HCT116 (cell line): Measurements from ENCODE around the gene WFDC10A. TPM values are rescaled to one million over a fixed set of nuclear protein-coding genes. Genes with fewer than 3 reads are reported as not detected.

Experiments
- ATAC-seq: fragments of 200-7000 bp; cut with Tn5 transposase; 2 replicates; pipeline ENCODE4 v1.9.1; 2020; ENCODE audit warnings: mild to moderate bottlenecking, moderate library complexity
- Bru-seq: library from RNA; stranded (reverse); fragments of 400-500 nt; gene quantifications from one replicate; lab custom pipeline; 2021; lab: Mats Ljungman, UMichigan
- BruChase-seq, 2 experiments: library from RNA; stranded (reverse); fragments of 400-500 nt; gene quantifications; one replicate each; lab custom pipeline; 2021; lab: Mats Ljungman, UMichigan
- BruUV-seq: library from RNA; stranded (reverse); fragments of 400-500 nt; replicated peaks from 2 replicates; lab custom pipeline; 2021; lab: Mats Ljungman, UMichigan
- CTCF ChIA-PET: fragments of 300-600 bp; sonication (Branson Sonifier 250); formaldehyde crosslinking; loops from one replicate; lab custom pipeline; 2021; ENCODE audit warnings: antibody characterized with exemption; lab: Charles Lee
- POLR2A ChIA-PET: fragments of 300-600, 350-600 bp; sonication (Branson Sonifier 250); formaldehyde crosslinking; loops from one replicate; lab custom pipeline; 2021; ENCODE audit warnings: antibody characterized with exemption; lab: Charles Lee
- RAD21 ChIA-PET, 2 experiments: fragments of 300-600 bp; sonication (Branson Sonifier 250); formaldehyde crosslinking; loops; one replicate each; lab custom pipeline; 2023; ENCODE audit warnings: low total read pairs in 2 of 2; ENCODE audit not compliant: uncharacterized antibody in 2 of 2, unreplicated experiment in 2 of 2, low non-redundant PET in 1 of 2; lab: Charles Lee
- DNase-seq: peaks from one replicate; pipeline ENCODE4 v3.0.0-alpha.2; 2010; ENCODE audit warnings: low read depth, low spot score
- H2AFZ ChIP-seq: fragments of 200-600 bp; shearing (Covaris generic), sonication (generic); 2 replicates; pipeline ENCODE4 v1.6.1; 2017; ENCODE audit warnings: low read depth, mixed run types, mixed read lengths, antibody characterized with exemption, low read length; ENCODE audit not compliant: poor library complexity, severe bottlenecking
- H3K27ac ChIP-seq: 2 replicates; pipeline ENCODE4 v1.5.1; 2012; ENCODE audit warnings: low read depth, low read length
- H3K27me3 ChIP-seq: fragments of 200-600 bp; sonication (generic); 2 replicates; pipeline ENCODE4 v1.6.1; 2016; ENCODE audit warnings: mixed run types, low read length, mixed read lengths; ENCODE audit not compliant: insufficient read depth
- H3K36me3 ChIP-seq, 2 experiments: fragments of 200-500 bp in 1 of 2; fragments of 200-600 bp in 1 of 2; sonication (Bioruptor generic) in 1 of 2; sonication (generic) in 1 of 2; 2 replicates each; pipeline versions ENCODE4 v1.5.1 to v1.6.1; 2014 to 2016; ENCODE audit warnings: low read length in 2 of 2, inconsistent platforms in 1 of 2, mixed read lengths in 1 of 2, mixed run types in 1 of 2; ENCODE audit not compliant: insufficient read depth in 2 of 2, control insufficient read depth in 1 of 2
- H3K4me1 ChIP-seq, 2 experiments: fragments of 200-600 bp in 1 of 2; sonication (generic) in 1 of 2; 2 replicates each; pipeline versions ENCODE4 v1.5.1 to v1.6.1; 2012 to 2017; ENCODE audit warnings: low read length in 2 of 2, inconsistent platforms in 1 of 2, mild to moderate bottlenecking in 1 of 2, mixed read lengths in 1 of 2, mixed run types in 1 of 2, moderate library complexity in 1 of 2; ENCODE audit not compliant: insufficient read depth in 2 of 2, control insufficient read depth in 1 of 2
- H3K4me2 ChIP-seq: fragments of 200-600 bp; sonication (generic); 2 replicates; pipeline ENCODE4 v1.6.1; 2017; ENCODE audit warnings: mixed run types, low read length, mixed read lengths
- H3K4me3 ChIP-seq, 2 experiments: fragments of 200-600 bp in 1 of 2; sonication (generic) in 1 of 2; replicated peaks in 1 of 2; 2 replicates each; pipeline ENCODE4 v1.5.1; 2011 to 2016; ENCODE audit warnings: low read length in 2 of 2, control low read depth in 1 of 2, low read depth in 1 of 2, mild to moderate bottlenecking in 1 of 2, mixed read lengths in 1 of 2, mixed run types in 1 of 2
- H3K79me2 ChIP-seq: fragments of 200-600 bp; sonication (generic); 2 replicates; pipeline ENCODE4 v1.6.1; 2017; ENCODE audit warnings: mild to moderate bottlenecking, mixed run types, low read length, moderate library complexity, mixed read lengths; ENCODE audit not compliant: insufficient read depth
- H3K9ac ChIP-seq: fragments of 200-600 bp; sonication (generic); 2 replicates; pipeline ENCODE4 v1.6.1; 2016; ENCODE audit warnings: low read length, mixed read lengths
- H3K9me2 ChIP-seq: fragments of 200-600 bp; sonication (generic), shearing (Covaris generic); 2 replicates; pipeline ENCODE4 v1.6.1; 2017; ENCODE audit warnings: mixed run types, mild to moderate bottlenecking, moderate library complexity; ENCODE audit not compliant: insufficient read depth
- H3K9me3 ChIP-seq, 2 experiments: fragments of 200-500 bp in 1 of 2; fragments of 200-600 bp in 1 of 2; sonication (Bioruptor generic) in 1 of 2; sonication (generic) in 1 of 2; 2 replicates each; pipeline ENCODE4 v1.6.1; 2014 to 2017; ENCODE audit warnings: low read length in 2 of 2, mixed read lengths in 2 of 2, inconsistent platforms in 1 of 2, low read depth in 1 of 2, mild to moderate bottlenecking in 1 of 2, mixed run types in 1 of 2, moderate library complexity in 1 of 2; ENCODE audit not compliant: control insufficient read depth in 1 of 2, insufficient read depth in 1 of 2
- H4K20me1 ChIP-seq: fragments of 200-600 bp; sonication (generic), shearing (Covaris generic); 2 replicates; pipeline ENCODE4 v1.6.1; 2017; ENCODE audit warnings: mixed run types, mild to moderate bottlenecking, moderate library complexity; ENCODE audit not compliant: insufficient read depth
- CBX3 ChIP-seq: IDR thresholded peaks from 2 replicates; pipeline ENCODE4 v1.6.1; 2012; ENCODE audit warnings: low read depth
- CTCF ChIP-seq, 3 experiments: fragments of 200-600 bp in 1 of 3; sonication (generic) in 1 of 3; IDR thresholded peaks in 2 of 3; conservative IDR thresholded peaks in 1 of 3; 2 replicates each; pipeline ENCODE4 v1.5.1; 2012 to 2017; ENCODE audit warnings: low read depth in 2 of 3, low read length in 2 of 3, antibody characterized with exemption in 1 of 3, borderline replicate concordance in 1 of 3, control low read depth in 1 of 3, mild to moderate bottlenecking in 1 of 3, mixed read lengths in 1 of 3, mixed run types in 1 of 3, moderate library complexity in 1 of 3; ENCODE audit not compliant: insufficient read depth in 1 of 3
- ELF1 ChIP-seq: IDR thresholded peaks from 2 replicates; pipeline ENCODE4 v1.6.1; 2012; ENCODE audit warnings: low read depth, borderline replicate concordance
- MAX ChIP-seq: IDR thresholded peaks from 2 replicates; pipeline ENCODE4 v1.6.1; 2012
- POLR2A ChIP-seq: IDR thresholded peaks from 2 replicates; pipeline ENCODE4 v1.7.0; 2011; ENCODE audit warnings: borderline replicate concordance; ENCODE audit not compliant: insufficient read depth, insufficient read length; ENCODE audit errors: extremely low read depth
- RAD21 ChIP-seq: IDR thresholded peaks from 2 replicates; pipeline ENCODE4 v1.6.1; 2012; ENCODE audit warnings: low read depth, mild to moderate bottlenecking
- SP1 ChIP-seq: IDR thresholded peaks from 2 replicates; pipeline ENCODE4 v1.6.1; 2012; ENCODE audit warnings: low read depth
- ZBTB33 ChIP-seq: IDR thresholded peaks from 2 replicates; pipeline ENCODE4 v1.6.1; 2011; ENCODE audit warnings: mild to moderate bottlenecking, low read length, moderate library complexity; ENCODE audit not compliant: insufficient replicate concordance; ENCODE audit errors: extremely low read depth
- intact Hi-C: fragments of 100-400 bp; cut with micrococcal nuclease; formaldehyde crosslinking; loops from 2 replicates; pipeline ENCODE4 v1.10.0; 2022
- long read RNA-seq: library from polyadenylated mRNA; unstranded; transcript quantifications from one replicate; pipeline ENCODE4 v2.0.0, GENCODE V29; 2021; ENCODE audit not compliant: unreplicated experiment
- polyA plus RNA-seq: library from polyadenylated mRNA; unstranded; fragments of >200 nt; gene quantifications from 2 replicates; pipeline ENCODE4 v1.2.1, GENCODE V29; 2012; ENCODE audit warnings: missing spikeins
- total RNA-seq: library from RNA; stranded (reverse); gene quantifications from one replicate; pipeline ENCODE4 v1.2.1, GENCODE V29; 2021; ENCODE audit not compliant: unreplicated experiment

The WFDC10A gene
- total RNA-seq (0.47 TPM), Bru-seq, nascent RNA (percentile 18 among the genes with signal in this experiment), BruChase-seq, experiment 1, labeled RNA remaining after a 6-hour chase (not detected), BruChase-seq, experiment 2, labeled RNA remaining after a 2-hour chase (not detected)
- polyA plus RNA-seq: 0.20 and 0.40 TPM in 2 replicates
- long read RNA-seq: 0 reads

- DNase-seq: peak; percentile 69
- ChIA-PET CTCF (interaction anchor here (0.6 to 2.8 kb wide), 15 partner anchors 10 to 141 kb away, joined by 3 to 22 read pairs (median 4); no protein-coding TSS in a partner anchor), RAD21 (interaction anchor here (1.0 to 1.4 kb wide), 2 partner anchors 141 kb away, joined by 9 to 10 read pairs; no protein-coding TSS in a partner anchor), POLR2A (no interaction called here)
- no peaks in the 10 kb centered on the region for H3K36me3 ChIP-seq
- H2AFZ ChIP-seq: peak within 1 kb of the TSS; percentile 70
- no peaks in the 10 kb centered on the region for H4K20me1 ChIP-seq
- no TSS peak for BruUV-seq
- no peaks in the 10 kb centered on the region for H3K9me3 ChIP-seq
- peak; percentile 100 for ATAC-seq
- no peak within 1 kb of the TSS for H3K9ac ChIP-seq
- TF ChIP-seq CBX3: peak; percentile 26; the same call in 1 of the 2 replicates
- TF ChIP-seq ELF1: no peak
- no peak for TF ChIP-seq POLR2A
- TF ChIP-seq CTCF (IDR thresholded peaks at IDR 0.05 in 2 of 3, conservative IDR thresholded peaks at IDR 0.05 in 1 of 3; ENCODE audit: borderline replicate concordance in 1 of 3, insufficient read depth in 1 of 3, low read depth in 2 of 3, low read length in 2 of 3): peak; percentile 56 to 86 (median 78); a peak in 5 of 6 replicates
- TF ChIP-seq SP1: no peak
- TF ChIP-seq MAX: peak; percentile 75
- peak; percentile 63 for TF ChIP-seq RAD21
- no peak for TF ChIP-seq ZBTB33
- peak within 1 kb of the TSS; percentile 59 for H3K4me2 ChIP-seq
- intact Hi-C loops: loop anchor here (1.0 kb wide), 1 partner anchor 142 kb away; no protein-coding TSS in a partner anchor
- H3K9me2 ChIP-seq: no peaks in the 10 kb centered on the region
- no peak within 1 kb of the TSS for H3K4me3 ChIP-seq
- peaks cover 0 to 4% of the 10 kb centered on the region in 2 experiments; a peak in 2 of 4 replicates for H3K4me1 ChIP-seq
- no peaks in the 10 kb centered on the region for H3K27me3 ChIP-seq
- H3K79me2 ChIP-seq: no peaks in the 10 kb centered on the region
- H3K27ac ChIP-seq: no peak within 1 kb of the TSS
Measured at GRCh38 chr20:45629496-45630100, at the start of gene WFDC10A. WFDC10A (plus strand) TSS chr20:45629739; CDS start chr20:45629814, 75 bp downstream.
